ENCODE measurements around the gene RASSF6.
"Not testable (repeated sequence)": the region's sequence is repeated elsewhere in the genome, so short reads cannot be mapped to it uniquely, and the experiment has no call there.

Gene RASSF6

DNA sequence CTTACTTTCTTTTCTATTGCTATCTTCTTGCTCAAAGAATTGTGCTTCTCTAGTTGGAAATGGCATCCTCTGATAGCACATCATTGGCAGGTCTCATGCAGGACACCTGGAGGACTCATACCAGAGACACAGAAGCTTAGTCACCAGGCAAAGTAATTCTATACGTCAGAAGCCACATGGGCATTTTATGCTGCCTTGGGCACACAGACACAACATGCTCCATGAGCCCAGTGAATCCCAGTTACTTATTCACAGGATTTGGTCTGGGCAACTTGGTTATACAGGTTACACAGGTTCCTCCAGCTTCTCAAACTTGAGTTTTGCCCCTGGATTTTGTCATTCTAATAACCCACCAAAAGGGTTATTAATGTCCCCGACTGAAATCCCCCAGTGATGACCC lies 7.1 kb downstream of the RASSF6 start:
- DNase-seq (ENCODE audit: insufficient read length, low spot score) = no peak
- FAIRE-seq = no peak

DNA sequence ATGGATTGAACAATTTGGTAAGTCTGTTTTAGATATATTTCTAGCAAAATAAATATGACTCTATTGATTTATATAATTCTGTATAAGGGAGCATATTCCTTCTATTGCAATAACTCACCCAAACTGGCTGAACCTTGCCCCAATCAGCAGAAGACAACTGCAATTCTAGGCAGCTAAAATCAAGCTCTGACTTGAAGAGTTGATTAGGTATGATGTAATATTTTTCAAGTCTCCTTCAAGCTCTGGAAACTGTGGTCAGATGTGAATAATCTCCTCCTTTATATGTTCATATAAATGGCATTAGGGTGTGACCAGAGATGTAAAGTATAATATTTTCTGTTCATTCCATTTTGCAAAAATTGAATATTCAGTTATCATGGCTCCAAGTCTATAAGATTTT lies 8.2 kb downstream of the RASSF6 start:
- DNase-seq (ENCODE audit: insufficient read length, low spot score) (no peak), FAIRE-seq (no peak)

DNA sequence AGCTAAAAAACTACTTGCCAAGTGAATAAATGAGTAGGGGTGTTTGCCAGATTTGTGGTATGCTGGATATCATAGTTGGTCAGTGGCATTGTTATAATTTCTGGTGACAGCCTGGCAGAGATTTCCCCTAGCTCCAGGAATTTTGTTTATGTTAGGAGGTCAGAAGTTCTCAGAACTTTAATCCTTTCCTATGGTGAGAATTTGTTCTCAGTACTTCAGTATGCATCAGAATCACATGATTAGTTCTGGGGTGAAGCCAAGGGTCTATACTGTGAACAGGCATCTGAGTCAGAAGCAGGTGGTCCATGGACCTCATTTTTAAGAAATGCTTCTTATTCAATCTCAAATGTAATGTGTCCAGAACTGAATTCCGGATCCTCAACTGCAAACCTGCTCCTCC lies 10.5 kb downstream of the RASSF6 start:
- DNase-seq (ENCODE audit: insufficient read length, low spot score) (no peak), FAIRE-seq (no peak)

DNA sequence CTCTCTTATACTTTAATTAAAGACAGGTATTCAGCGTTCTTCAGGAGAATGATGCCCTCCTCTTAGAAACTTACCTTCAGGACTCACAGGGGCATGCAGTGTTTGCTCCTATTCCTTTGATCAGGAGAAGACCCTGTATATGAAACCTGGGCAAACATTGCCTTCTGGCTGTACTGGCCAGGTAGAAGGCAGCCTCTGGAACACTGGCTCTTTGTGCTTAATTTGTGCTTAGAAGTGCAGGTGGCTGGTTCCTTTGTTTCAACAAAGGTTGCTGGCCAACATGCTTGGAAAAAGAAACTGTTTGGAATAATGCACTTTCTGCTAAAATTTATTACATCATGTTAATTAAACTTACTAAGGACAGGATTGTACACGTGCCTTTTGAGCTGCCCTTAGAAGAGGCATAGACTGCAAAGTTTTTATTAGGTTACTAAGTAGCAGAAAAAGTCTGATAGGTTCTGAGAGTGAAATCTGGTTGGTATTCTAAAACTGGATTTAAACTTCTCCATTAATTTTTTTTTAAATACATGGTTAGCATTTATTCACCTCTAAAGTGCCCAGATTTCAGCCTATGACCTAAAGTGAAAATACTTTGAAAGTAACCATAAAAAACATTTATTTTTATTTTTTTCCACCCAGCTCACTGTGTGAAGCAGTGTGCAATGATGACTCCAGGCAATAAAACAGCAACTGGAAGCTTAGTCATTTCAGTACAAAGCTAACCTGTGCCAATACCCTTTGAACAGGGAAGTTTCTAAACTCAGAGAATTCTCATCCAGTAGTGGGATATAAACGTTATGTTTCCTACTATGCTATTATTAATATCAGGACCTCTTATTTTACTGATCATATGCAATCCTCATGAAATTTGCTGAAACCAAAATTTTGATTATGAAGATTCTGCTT lies 11.3 kb downstream of the RASSF6 start:
- DNase-seq (ENCODE audit: insufficient read length, low spot score) (no peak), FAIRE-seq (no peak)

DNA sequence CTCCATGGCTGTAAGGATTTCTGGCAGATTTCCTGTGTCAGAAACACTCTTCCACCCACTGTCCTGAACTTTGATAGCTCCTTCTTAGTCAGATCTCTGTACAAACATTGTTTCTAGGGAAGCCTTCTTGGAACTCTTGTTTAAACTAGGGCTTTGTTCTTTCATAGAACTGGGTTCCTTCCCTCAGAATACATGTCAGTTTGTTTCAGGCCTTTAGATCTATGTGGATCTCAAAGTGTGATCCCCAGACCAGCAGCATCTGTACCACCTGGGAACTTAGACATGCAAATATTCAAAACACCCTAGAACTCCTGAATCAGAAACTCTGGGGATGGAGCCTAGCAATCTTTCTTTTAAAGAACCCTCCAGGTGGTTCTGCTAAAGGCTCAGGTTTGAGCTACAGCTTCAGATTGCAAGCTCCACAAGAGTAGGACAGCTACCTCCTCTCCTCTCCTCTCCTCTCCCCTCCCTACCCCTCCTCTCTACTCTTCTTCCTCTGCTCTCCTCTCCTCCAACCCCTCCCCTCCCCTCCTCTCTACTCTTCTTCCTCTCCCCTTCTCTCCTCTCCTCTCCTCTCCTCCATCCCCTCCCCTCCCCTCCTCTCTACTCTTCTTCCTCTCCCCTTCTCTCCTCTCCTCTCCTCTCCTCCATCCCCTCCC lies 12.7 kb downstream of the RASSF6 start:
- FAIRE-seq (no peak), DNase-seq (ENCODE audit: insufficient read length, low spot score) (no peak)

DNA sequence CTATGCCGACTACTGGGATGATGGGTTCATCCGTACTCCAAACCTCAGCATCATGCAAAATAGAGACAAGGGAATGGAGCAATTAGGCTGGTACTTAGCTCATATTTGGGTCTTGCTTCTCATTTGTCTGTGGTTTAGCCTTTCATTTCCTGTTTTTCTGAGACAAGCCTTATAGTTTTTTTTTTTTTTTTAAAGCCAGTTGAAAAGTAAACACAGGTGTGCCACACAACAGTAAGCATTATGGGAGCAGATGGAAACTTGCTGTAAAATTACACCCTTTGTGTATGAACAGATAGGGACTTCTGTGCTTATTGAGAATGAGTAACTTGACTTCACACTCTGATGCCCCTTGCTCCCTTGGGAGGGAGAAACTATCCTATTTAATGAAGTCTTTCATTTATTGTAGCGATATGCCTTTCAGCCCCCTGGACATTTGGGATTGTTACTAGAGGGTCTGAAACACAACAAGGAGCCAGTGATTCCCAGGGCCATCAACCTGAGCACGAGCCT lies 13.7 kb downstream of the RASSF6 start:
- DNase-seq (ENCODE audit: insufficient read length, low spot score) (no peak), FAIRE-seq (no peak)

DNA sequence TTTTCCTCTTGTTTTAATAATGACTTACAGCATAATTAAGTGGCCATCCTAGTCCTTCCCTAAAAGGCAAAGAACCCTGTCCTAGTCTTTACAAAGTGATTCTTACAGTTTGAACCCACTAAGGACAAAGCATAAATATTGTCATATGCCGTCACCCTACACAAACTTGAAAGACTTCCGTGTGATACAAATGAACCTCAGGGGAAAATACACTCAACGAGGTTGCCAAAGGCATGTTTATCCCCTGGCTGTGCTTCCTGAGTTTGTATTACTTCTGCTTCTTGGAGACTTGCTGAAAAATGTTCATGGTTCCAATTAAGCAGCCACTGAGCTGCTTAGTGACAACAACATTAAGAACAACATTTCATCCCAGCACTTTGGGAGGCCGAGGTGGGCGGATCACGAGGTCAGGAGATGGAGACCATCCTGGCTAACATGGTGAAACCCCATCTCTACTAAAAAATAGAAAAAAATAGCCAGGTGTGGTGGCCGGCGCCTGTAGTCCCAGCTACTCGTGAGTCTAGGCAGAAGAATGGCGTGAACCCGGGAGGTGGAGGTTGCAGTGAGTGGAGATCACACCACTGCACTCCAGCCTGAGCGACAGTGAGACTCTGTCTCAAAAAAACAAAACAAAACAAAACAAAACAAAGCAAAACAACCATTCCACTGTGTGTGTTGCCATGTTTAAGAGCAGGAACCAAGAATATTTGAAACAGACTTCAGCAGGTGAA lies 16.2 kb downstream of the RASSF6 start:
- DNase-seq (ENCODE audit: insufficient read length, low spot score) (no peak), FAIRE-seq (no peak)

DNA sequence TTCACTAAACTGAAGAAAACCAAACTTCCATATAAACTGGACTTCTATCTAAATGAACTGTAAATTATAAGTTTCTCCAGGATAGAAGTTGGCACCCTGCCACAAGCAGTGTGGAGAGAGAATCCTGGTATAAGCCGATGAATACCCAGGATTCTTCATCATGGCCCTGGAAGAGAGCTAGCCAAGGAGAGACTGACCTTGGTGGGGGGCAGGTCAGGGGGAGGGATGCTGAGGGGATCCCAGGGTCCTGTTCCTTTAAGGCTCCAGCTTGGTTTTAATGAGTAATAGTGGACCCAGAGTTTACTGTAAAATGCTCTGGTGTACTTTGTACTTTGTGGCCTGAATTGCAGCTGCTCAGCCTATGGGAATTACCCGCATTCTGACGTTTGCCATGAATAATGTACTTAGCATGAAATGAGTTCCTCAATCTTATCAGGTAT lies 16.9 kb downstream of the RASSF6 start:
- FAIRE-seq = no peak
- no peak for DNase-seq (ENCODE audit: insufficient read length, low spot score)

DNA sequence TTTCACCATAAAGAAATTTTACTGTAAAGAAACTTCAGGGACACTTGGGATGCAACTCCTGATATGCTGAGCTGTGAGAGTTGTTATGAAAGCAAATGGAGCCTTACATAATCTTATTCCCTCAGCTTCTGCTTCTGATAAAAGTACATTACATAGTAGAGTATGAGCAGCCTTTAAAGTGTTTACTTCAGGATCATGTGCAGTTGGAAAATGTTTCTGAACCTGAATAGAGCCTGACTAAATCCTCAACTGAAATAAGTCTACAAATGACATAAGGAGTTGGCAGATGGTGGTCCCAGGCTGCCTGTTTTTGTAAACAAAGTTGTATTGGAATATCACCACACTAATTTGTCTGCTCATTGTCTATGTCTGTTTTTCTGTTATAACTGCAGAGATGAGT lies 19.3 kb downstream of the RASSF6 start:
- no peak for DNase-seq (ENCODE audit: insufficient read length, low spot score)
- no peak for FAIRE-seq

DNA sequence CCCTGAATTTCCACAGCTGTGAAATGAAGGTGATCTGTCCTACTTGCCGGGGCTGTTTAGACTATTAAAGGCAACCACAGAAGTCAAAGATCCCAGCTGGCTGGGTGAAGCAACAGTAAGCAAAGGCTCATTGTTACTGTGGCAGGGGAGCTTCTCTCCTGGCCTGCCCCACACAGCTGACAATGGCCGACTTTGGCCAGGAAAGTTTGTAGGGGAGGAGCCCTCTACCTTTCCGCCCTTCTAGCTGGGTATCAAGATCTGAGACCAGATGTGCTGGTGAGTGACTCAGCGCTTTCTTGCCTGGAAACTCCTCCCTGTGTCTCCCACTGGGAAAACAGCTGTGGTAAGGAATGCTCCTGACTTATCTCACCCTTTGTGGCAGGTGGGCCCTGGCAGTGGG lies 21.1 kb downstream of the RASSF6 start:
- DNase-seq (ENCODE audit: insufficient read length, low spot score) (peak; percentile 4), FAIRE-seq (no peak)

DNA sequence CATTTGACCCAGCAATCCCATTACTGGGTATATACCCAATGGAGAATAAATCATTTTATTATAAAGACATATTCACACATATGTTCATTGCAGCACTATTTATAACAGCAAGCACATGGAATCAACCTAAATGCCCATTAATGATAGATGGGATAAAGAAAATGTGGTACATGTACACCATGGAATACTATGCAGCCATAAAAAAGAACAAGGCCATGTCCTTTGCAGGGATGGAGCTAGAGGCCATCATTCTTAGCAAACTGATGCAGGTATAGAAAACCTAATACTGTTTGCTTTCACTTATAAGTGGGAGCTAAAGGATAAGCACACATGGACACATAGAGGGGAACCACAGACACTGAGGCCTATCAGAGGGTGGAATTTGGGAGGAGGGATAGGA lies 22.6 kb downstream of the RASSF6 start:
- FAIRE-seq (no peak), DNase-seq (ENCODE audit: insufficient read length, low spot score) (no peak)

DNA sequence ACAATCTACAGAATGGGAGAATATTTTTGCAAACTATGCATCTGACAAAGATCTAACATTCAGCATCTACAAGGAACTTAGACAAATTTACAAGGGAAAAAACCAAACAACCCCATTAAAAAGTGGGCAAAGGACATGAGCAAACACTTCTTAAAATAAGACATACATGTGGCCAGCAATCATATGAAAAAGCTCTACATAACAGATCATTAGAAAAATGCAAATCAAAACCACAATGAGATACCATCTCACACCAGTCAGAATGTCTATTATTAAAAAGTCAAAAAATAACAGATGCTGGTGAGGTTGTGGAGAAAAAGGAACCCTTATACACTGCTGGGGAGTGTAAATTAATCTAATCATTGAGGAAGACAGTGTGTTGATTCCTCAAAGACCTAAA lies 23.1 kb downstream of the RASSF6 start:
- FAIRE-seq = not testable (repeated sequence)

DNA sequence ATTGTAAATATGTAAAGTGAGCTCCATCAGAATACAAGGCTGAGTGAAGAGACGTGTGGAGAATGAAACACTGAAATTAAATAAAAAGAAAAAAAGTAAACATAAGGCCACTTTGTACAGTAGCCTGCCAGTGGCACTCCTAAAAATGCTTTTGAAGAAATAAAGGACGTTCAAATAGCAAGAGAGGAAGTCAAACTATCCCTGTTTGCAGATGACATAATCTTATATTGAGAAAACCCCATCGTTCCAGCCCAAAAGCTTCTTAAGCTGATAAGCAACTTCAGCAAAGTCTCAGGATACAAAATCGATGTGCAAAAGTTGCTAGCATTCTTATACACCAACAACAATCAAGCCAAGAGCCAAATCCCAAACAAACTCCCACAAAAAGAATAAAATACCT lies 24.2 kb downstream of the RASSF6 start:
- FAIRE-seq (no peak), DNase-seq (ENCODE audit: insufficient read length, low spot score) (no peak)

More for the DNA sequence above, 23.1 kb downstream of the RASSF6 start:
- DNase-seq (ENCODE audit: insufficient read length, low spot score) = not testable (repeated sequence)

DNA sequence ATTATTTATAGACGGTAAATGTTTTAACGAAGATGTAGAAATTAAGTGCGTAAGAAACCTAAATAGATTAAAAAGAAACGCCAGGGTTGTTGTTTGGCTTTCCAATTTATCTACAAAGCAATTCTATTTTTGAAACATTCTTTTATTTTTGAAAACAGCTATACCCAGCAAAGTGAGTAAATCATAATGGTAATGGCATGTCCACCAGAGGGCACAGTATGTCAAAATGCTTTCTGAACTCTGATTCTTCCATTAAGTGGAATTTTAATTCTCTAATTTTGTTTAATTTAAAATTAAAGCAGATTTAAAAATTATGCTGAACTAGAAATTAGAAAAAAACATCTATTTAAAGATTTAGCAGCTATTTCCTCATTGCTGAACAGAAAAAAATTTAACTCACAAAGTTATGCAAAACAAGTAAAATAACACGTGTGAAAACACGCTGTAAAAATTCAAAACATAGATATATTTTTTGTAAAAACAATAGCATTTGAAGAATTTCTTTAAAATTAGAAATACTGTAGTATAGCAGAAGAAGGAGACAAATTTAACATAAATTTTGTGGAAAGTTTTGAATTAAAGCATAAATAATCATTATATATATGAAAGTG lies 26.5 kb downstream of the RASSF6 start:
- FAIRE-seq = no peak
- no peak for DNase-seq (ENCODE audit: insufficient read length, low spot score)

DNA sequence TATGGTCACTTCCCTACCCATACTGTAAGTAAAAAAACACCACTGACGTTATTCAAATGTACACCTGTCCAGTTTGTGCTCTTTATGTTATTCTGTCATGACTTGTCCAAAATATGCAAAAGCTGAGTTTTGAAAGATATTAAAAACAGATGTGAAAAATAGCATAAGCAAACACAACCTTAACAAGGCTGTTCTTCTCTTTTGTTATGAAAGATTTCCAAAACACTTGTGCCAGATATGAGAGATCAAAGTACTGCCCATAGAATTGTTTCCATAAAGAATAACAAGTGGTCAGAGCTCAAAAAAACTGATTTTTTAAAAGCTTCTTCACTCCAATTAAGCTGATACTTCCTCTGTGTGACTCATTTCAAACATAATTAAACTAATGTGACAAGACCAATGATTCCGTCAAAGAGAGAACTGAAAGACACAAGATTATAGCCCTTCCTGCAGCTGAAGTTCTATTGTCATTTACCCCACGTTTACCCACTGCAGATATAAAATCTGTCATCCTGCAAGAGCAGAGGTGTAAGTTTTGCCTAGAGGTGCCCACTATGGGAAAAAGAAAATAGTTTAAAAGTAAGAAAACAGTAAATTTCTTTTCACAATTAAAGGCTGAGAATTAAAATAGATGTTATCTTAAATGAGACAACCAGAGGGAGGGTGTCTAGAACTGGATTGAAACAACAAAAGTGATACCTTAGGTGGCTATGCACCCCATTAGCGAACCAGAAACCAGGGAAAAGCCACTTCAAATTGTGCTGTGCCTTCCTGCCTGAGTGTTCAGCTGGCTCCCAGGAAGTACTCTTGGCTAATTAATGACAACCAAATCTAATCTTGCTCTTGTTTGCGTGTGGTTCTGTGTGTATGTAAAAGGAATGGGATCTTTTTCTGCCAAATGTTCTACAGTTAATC lies 30.1 kb downstream of the RASSF6 start:
- DNase-seq (ENCODE audit: insufficient read length, low spot score) (no peak), FAIRE-seq (no peak)

DNA sequence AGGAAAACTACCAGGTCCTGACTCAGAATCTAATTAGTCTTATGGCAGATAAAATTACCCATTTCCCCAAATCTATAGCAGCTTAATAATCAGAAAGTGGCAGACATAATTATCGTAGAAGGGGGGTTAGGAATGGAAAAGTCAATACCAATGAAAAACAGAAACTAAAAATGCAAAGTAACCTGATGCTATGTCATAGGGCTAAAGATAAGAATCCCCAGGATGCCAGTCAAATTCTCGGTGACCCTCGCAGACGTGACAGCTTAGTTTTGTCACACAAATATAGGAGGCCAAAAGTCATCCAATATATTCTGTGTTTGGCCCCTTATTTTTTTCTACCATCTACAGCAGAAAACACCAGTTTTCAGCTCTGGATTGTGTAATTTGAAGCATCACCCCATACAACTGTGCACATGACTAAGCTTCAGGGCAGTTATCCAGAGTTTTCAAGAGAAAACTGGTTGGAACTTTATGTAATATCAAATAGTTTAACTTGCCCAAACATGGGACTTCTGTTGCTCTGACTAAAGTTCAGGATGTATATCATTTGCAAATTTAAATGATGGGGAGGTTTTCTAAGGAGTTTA lies 30.9 kb downstream of the RASSF6 start:
- FAIRE-seq = no peak

DNA sequence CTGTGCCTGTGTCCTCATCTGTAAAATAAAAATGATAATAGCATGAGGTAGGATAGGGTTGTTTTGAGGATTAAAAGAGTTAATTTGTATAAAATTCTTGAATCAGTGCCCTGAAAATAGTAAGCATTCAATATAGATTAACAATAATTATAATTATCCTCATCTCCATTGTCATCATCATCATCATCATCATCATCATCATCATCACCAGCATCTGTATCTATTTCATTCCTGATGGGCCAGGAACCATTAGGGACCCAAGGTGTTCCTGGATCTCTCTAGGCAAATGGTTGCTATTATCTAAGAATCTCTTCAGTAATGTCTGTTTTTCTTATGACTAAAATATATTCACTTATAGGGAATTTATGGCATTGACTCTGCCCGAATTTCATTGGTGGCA lies 31.6 kb downstream of the RASSF6 start:
- no peak for FAIRE-seq
- DNase-seq (ENCODE audit: insufficient read length, low spot score) = no peak

More for the DNA sequence above, 30.9 kb downstream of the RASSF6 start:
- DNase-seq (ENCODE audit: insufficient read length, low spot score) = no peak

DNA sequence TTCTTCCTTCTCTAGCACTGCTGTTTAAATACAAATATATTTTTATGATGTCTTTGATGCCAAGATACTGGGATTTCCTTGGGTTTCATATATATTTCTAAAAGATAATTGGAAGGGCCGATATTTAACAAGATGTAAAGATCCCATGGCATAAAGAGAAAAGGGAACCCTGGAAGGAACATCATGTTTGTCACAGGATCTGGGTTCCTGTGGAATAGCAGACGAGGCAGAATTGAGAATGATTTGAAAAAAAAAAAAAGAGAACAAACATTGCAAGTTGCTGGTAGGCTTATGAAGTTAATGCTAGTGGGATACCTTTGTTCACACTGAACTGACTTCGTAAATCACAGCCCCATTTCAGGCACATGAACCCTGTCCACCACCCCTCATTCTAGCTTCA lies 33.6 kb downstream of the RASSF6 start:
- no peak for FAIRE-seq
- DNase-seq (ENCODE audit: insufficient read length, low spot score) = no peak

DNA sequence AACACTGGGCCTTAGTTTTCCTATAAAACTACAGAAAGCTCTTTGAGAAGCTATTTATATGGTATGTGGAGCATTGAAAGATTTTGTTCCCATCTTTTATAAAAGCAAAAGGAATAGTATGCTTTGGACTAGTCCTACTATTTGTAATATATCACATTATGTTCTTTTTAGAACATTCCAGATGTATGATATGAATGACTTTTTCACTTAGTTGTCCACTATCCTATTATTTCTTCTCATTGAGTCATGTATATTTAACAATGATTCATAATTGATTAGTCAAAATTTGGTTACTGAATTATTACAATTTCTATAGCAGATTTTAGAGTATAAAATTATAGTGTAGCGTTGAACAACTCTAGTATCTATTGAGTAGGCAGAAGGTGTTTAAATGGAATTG lies 34.2 kb downstream of the RASSF6 start:
- DNase-seq (ENCODE audit: insufficient read length, low spot score) (no peak), FAIRE-seq (no peak)
